ENCODE measurements around the gene ENTPD7. TPM values are rescaled to one million over a fixed set of nuclear protein-coding genes. Genes with fewer than 3 reads are reported as not detected.

Gene ENTPD7
- total and polyA plus RNA-seq, 10 of the 15 experiments (the other 5 are each of a cell fraction or from before 2014, with no cell fraction given): 0.73 to 6.7 (median 5.2) TPM

GRCh38 chr10:99708428-99709012 is 49.2 kb downstream of the ENTPD7 start (continued):
- no peak for TF ChIP-seq RCOR1 (conservative IDR thresholded peaks at IDR 0.05; ENCODE audit: low read depth, low read length)

DNA sequence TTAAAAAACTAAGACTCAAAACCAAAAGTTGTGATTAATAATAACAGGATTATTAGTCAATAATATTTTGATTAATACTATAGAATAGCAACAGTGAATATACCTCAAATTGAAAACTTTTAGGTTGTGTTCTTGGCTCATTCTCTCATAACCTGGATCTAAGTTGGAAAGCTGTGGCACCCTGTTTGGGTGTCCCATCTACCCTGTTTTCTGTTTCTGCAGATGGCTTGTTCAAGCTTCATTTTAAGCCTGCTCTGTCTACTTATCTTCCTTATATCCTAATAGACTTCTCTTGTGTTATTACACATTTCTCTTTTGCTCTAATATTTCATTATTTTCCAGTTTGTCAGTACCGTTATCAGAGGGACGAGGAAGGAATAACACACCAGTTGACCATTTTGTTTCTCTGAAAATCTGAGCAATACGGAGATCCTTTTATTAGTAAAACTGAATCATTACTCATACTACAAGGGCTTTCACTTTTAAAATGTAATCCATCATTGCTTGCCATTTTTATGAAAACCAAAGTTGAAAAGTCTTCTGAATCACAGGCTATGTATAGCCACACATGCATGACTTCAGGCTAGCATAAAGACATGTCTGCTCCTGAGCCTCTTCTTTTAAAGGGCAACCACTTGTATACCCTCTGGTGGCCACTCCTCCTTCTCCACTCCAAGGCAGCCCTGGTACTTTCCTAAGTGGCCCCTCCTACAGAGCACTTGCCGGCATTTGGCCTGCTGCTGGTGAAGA is 50.3 kb downstream of the ENTPD7 start:
- Histone ChIP-seq H3K4me1 (ENCODE audit: control insufficient read depth, insufficient read depth, low read length) (peaks cover 6% of the 10 kb centered on the region; the same call in 1 of the 2 replicates), H3K4me3 (no peak overlapping the region), H2AFZ (ENCODE audit: control insufficient read depth, low read depth, low read length) (no peak overlapping the region), H3K9me3 (replicated peaks; ENCODE audit: control insufficient read depth, insufficient read depth, low read length) (no peaks in the 10 kb centered on the region), H3K36me3 (ENCODE audit: control insufficient read depth in 2 of 2, insufficient read depth in 2 of 2, low read length in 1 of 2) (peaks cover 0 to 25% of the 10 kb centered on the region in 2 experiments), H3K79me2 (ENCODE audit: control insufficient read depth, insufficient read depth, low read length) (no peaks in the 10 kb centered on the region), H4K20me1 (ENCODE audit: control insufficient read depth, insufficient read depth) (no peaks in the 10 kb centered on the region), H3K27ac (ENCODE audit: control insufficient read depth, insufficient read depth) (peak overlapping the region; percentile 19; the same call in 1 of the 2 replicates), H3K9ac (ENCODE audit: control insufficient read depth, insufficient read depth, low read length) (no peak overlapping the region), H3K27me3 (replicated peaks in 1 of 2; ENCODE audit: control insufficient read depth in 2 of 2, insufficient read depth in 2 of 2, low read length in 1 of 2) (no peaks in the 10 kb centered on the region), H3K4me2 (ENCODE audit: control insufficient read depth, insufficient read depth) (peak overlapping the region; percentile 15; the same call in 1 of the 2 replicates)
- ATAC-seq (peak; percentile 99), DNase-seq (ENCODE audit: low read depth, low spot score) (peak; percentile 32), FAIRE-seq (peak; percentile 35)
- WGBS (ENCODE audit: insufficient coverage, insufficient replicate concordance, low lambda C conversion rate, missing lambda C conversion rate): 9% methylated on average over 4 of the region's 4 CpGs
- no TSS peak for BruUV-seq (replicated peaks)
- intact Hi-C loops (cut with micrococcal nuclease; ENCODE audit: unreplicated experiment): loop anchor here (2.0 kb wide), 2 partner anchors 91 to 153 kb away; no protein-coding TSS in a partner anchor
- CTCF ChIA-PET: interaction anchor here (0.5 to 8.7 kb wide), 10 partner anchors 22 to 273 kb away, joined by 3 to 59 read pairs (median 11); partner anchors contain the start of genes COX15 and CUTC
- RAD21 ChIA-PET (ENCODE audit: unreplicated experiment): interaction anchor here (1.2 to 1.9 kb wide), 2 partner anchors 51 to 90 kb away, joined by 6 read pairs; partner anchors contain the start of genes ENTPD7 and SLC25A28
- in situ Hi-C loops (cut with MboI): loop anchor here (5.0 kb wide), 2 partner anchors 82 to 277 kb away; partner anchors contain the start of gene GOT1
- SMC1A ChIA-PET (ENCODE audit: uncharacterized antibody, unreplicated experiment): interaction anchor here (0.6 to 3.5 kb wide), 11 partner anchors 39 to 274 kb away, joined by 3 to 25 read pairs (median 4); no protein-coding TSS in a partner anchor
- POLR2A ChIA-PET: no interaction called here
- no peak for TF ChIP-seq SIX5 (IDR thresholded peaks at IDR 0.05; ENCODE audit: low read depth, low read length, severe bottlenecking)
- no peak for TF ChIP-seq SREBF2 (IDR thresholded peaks at IDR 0.05; ENCODE audit: low read length)
- TF ChIP-seq CBFB (IDR thresholded peaks at IDR 0.05; ENCODE audit: low read depth): 0 out of 2 replicates have a peak, but pooled peaks have one; percentile 18
- no peak for TF ChIP-seq SP1 (IDR thresholded peaks at IDR 0.05; ENCODE audit: low read depth, low read length)
- no peak for TF ChIP-seq FOS (IDR thresholded peaks at IDR 0.05; ENCODE audit: borderline replicate concordance, extremely low read depth, insufficient read length)
- TF ChIP-seq MTA2 (IDR thresholded peaks at IDR 0.05; ENCODE audit: low read depth): peak; percentile 47; the same call in 1 of the 2 replicates
- TF ChIP-seq, protein P1, sequence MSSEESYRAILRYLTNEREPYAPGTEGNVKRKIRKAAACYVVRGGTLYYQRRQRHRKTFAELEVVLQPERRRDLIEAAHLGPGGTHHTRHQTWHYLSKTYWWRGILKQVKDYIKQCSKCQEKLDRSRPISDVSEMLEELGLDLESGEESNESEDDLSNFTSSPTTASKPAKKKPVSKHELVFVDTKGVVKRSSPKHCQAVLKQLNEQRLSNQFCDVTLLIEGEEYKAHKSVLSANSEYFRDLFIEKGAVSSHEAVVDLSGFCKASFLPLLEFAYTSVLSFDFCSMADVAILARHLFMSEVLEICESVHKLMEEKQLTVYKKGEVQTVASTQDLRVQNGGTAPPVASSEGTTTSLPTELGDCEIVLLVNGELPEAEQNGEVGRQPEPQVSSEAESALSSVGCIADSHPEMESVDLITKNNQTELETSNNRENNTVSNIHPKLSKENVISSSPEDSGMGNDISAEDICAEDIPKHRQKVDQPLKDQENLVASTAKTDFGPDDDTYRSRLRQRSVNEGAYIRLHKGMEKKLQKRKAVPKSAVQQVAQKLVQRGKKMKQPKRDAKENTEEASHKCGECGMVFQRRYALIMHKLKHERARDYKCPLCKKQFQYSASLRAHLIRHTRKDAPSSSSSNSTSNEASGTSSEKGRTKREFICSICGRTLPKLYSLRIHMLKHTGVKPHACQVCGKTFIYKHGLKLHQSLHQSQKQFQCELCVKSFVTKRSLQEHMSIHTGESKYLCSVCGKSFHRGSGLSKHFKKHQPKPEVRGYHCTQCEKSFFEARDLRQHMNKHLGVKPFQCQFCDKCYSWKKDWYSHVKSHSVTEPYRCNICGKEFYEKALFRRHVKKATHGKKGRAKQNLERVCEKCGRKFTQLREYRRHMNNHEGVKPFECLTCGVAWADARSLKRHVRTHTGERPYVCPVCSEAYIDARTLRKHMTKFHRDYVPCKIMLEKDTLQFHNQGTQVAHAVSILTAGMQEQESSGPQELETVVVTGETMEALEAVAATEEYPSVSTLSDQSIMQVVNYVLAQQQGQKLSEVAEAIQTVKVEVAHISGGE (CRISPR knock-in tag; IDR thresholded peaks at IDR 0.05): no peak
- TF ChIP-seq SMC3 (IDR thresholded peaks at IDR 0.05; ENCODE audit: borderline replicate concordance, low read length): 0 out of 2 replicates have a peak, but pooled peaks have one; percentile 8
- TF ChIP-seq ZNF24 (IDR thresholded peaks at IDR 0.05): peak; percentile 47; the same call in 1 of the 2 replicates
- no peak for TF ChIP-seq RCOR1 (conservative IDR thresholded peaks at IDR 0.05; ENCODE audit: low read depth, low read length)
- peak; percentile 87 for TF ChIP-seq IRF4 (IDR thresholded peaks at IDR 0.05; ENCODE audit: low read depth, low read length)
- TF ChIP-seq, protein P2, sequence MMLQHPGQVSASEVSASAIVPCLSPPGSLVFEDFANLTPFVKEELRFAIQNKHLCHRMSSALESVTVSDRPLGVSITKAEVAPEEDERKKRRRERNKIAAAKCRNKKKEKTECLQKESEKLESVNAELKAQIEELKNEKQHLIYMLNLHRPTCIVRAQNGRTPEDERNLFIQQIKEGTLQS (IDR thresholded peaks at IDR 0.05; ENCODE audit: borderline replicate concordance, extremely low read depth, low read depth, low read length): no peak
- peak; percentile 55; the same call in 1 of the 2 replicates for TF ChIP-seq BACH1 (IDR thresholded peaks at IDR 0.05; ENCODE audit: borderline replicate concordance)
- no peak for TF ChIP-seq CBX5 (IDR thresholded peaks at IDR 0.05; ENCODE audit: low read depth)
- TF ChIP-seq RB1 (IDR thresholded peaks at IDR 0.05; ENCODE audit: borderline replicate concordance): no peak
- peak; percentile 46 to 66; a peak in 2 of 4 replicates for TF ChIP-seq IKZF2 (IDR thresholded peaks at IDR 0.05)
- peak; percentile 57; the same call in 1 of the 2 replicates for TF ChIP-seq PML (IDR thresholded peaks at IDR 0.05; ENCODE audit: low read length)
- TF ChIP-seq RUNX3 (IDR thresholded peaks at IDR 0.05; ENCODE audit: low read length): peak; percentile 70
- 0 out of 2 replicates have a peak, but pooled peaks have one; percentile 45 for TF ChIP-seq PAX8 (IDR thresholded peaks at IDR 0.05)
